Measurements from ENCODE around the gene KRT12. TPM values are rescaled to one million over a fixed set of nuclear protein-coding genes. Genes with fewer than 3 reads are reported as not detected.

The KRT12 gene
- not detected for total RNA-seq
- not detected for polyA plus RNA-seq
- 0 reads per million in 6 experiments for total RNA-seq

DNA sequence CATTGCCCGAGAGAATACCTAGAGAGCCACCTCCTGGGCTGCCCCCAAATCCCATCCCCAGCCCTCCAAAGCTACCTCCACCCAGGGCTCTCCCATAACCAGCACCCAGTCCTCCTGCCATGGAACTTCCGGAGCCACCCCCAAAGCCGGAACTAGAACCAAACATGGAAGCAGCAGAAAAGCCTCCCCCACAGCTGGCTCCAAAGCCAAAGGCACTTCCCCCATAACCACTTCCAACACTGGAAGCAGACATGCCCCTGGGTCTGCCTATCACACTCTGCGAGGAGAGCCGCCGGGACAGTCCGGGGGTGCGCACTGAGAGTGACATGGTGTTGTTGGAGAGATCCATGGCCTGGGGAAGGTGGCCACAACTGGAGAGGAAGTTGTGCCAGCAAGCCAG is at the start of gene KRT12:
Gene KRT12 (minus strand): TSS at position 386 of the 400 bp plus-strand sequence. CDS start 37 bp downstream, at position 349.
- no peaks in the 10 kb centered on the region for H3K4me1 Mint-ChIP-seq

DNA sequence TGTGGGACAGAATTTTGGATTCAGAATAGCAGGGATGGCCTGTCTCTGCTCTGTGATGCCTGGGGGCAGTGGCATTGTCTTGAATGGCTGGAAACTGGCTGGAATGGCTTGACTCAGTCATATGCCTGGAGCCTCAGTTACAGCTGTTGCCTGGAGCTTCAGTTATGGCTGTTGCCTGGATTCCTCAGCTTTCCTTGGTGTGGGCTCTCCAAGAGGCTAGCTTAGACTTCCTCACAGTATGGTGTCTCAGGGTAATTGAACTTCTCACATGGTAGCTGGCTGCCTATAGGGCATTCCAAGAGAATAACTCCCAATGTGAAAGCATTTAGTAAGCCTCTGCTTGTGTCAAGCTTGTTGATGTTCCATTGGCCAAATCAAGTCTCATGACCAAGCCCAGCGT is 49.3 kb upstream of the KRT12 start:
- no peak for ATAC-seq

More for the DNA sequence above, at the start of gene KRT12:
- ATAC-seq = no peak
- H3K4me3 Mint-ChIP-seq = no peak within 1 kb of the TSS
- H3K27ac Mint-ChIP-seq = no peak within 1 kb of the TSS
- no peaks in the 10 kb centered on the region for H3K9me3 Mint-ChIP-seq
- H3K36me3 Mint-ChIP-seq = no peaks in the 10 kb centered on the region
- peaks cover 7 to 37% (median 29%) of the 10 kb centered on the region in 5 donors for H3K27me3 Mint-ChIP-seq
- POLR2A ChIA-PET = no interaction called here
- no peak for DNase-seq

DNA sequence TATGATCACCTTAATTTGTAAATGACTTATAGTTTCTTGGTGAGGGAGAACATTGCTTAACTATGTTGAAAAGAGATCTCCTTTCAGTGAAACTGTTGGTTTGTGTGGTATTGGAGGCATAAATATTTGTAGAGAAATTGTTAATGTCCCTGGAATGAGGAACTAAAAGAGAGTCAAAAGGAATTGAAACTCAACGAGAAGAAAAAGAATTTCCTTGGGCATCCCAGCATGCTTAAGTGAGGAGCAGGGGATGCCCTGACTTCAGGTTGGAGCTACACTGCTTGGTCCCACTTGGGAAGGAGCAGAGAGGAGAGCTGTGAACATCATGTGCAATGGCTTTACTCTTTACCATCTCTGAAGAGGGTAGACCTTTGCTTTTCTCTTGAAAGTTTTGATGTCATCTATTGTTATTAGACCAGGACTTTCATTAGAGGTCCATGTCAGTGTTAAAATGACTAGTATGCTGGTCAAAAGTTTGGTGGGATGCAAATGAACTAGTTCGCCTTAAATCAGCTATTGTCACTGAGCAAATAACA is 48.8 kb upstream of the KRT12 start:
- peaks cover 0 to 2% (median 0%) of the 10 kb centered on the region in 4 donors for H3K4me1 Mint-ChIP-seq
- H3K27ac Mint-ChIP-seq = no peak overlapping the region
- H3K36me3 Mint-ChIP-seq = no peaks in the 10 kb centered on the region
- DNase-seq (no peak), ATAC-seq (no peak)
- POLR2A ChIA-PET = no interaction called here
- H3K9me3 Mint-ChIP-seq = no peaks in the 10 kb centered on the region
- H3K4me3 Mint-ChIP-seq = no peak overlapping the region
- peaks cover 0 to 13% (median 0%) of the 10 kb centered on the region in 5 donors for H3K27me3 Mint-ChIP-seq

More for the DNA sequence above, 49.3 kb upstream of the KRT12 start:
- Mint-ChIP-seq H3K4me3 (no peak overlapping the region), H3K9me3 (no peaks in the 10 kb centered on the region), H3K36me3 (no peaks in the 10 kb centered on the region), H3K27me3 (peaks cover 0 to 13% (median 0%) of the 10 kb centered on the region in 5 donors), H3K27ac (no peak overlapping the region), H3K4me1 (peaks cover 3 to 8% (median 5%) of the 10 kb centered on the region in 4 donors)
- POLR2A ChIA-PET = no interaction called here
- DNase-seq = no peak

DNA sequence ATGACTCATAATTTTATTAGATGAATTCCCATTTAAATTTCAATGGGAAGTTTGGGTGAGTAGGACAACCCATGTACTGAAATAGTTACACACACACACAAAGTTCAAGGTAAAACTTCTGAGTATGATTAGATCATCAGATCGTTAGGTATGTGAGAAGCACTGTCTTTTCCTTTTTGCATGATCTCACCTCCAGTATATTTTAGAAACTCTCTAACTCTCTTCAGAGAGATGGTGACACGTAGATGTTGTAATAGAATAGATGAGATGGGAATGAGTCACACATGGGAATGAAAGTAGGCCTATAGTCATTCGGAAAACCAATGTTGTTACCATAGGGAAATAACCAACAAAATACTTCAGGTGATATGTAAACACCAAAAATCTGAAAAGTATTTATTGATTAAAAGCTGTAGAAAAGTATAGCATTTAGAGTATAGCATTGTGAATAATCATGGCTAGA is 48.2 kb upstream of the KRT12 start:
- Mint-ChIP-seq H3K36me3 (no peaks in the 10 kb centered on the region), H3K4me3 (no peak overlapping the region), H3K27me3 (peaks cover 0 to 13% (median 0%) of the 10 kb centered on the region in 5 donors), H3K27ac (no peak overlapping the region), H3K9me3 (no peaks in the 10 kb centered on the region), H3K4me1 (peaks cover 0 to 2% (median 0%) of the 10 kb centered on the region in 4 donors)
- POLR2A ChIA-PET = no interaction called here
- DNase-seq (no peak), ATAC-seq (no peak)

DNA sequence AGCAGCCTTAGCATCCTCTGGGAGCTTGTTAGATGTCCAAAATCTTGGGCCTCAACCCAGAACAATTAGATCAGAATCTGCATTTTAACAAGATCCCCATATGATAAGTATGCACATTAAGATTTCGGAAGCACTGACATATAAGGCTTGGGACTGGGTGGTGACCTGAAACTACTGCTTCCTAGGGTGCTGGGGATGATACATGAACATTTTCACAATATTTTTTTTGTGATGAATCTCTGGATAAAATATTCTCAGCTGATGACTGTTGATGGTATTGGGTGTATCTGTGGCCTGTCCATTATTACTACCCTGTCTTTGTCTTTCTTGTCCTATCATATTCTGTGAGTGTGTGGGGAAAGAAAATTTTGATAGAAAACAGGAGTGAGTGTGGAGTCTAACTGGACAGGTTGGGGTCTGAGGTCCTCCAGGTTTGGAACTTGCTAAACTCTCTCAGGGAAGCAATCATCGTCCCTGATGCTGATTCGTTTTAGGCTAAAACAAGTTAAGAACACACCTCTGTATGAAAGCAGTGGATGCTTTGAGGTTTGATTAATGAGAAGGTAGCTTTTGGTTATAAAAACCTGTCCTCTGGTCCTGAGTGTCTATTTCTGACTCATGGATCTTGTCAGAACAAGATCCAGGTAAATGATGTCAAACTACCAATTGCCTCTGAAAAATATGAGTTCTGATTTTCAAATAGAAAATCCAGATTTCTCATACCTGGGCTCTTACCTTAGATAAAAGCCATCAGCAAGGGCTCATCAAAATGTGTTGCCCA is 47.2 kb upstream of the KRT12 start:
- H3K27me3 Mint-ChIP-seq = peaks cover under 1 to 14% (median under 1%) of the 10 kb centered on the region in 5 donors
- peaks cover 0 to 2% (median 0%) of the 10 kb centered on the region in 4 donors for H3K4me1 Mint-ChIP-seq
- ATAC-seq = no peak
- no peaks in the 10 kb centered on the region for H3K9me3 Mint-ChIP-seq
- no peak overlapping the region for H3K4me3 Mint-ChIP-seq
- no peak overlapping the region for H3K27ac Mint-ChIP-seq
- H3K36me3 Mint-ChIP-seq = no peaks in the 10 kb centered on the region
- DNase-seq = no peak
- POLR2A ChIA-PET = no interaction called here

DNA sequence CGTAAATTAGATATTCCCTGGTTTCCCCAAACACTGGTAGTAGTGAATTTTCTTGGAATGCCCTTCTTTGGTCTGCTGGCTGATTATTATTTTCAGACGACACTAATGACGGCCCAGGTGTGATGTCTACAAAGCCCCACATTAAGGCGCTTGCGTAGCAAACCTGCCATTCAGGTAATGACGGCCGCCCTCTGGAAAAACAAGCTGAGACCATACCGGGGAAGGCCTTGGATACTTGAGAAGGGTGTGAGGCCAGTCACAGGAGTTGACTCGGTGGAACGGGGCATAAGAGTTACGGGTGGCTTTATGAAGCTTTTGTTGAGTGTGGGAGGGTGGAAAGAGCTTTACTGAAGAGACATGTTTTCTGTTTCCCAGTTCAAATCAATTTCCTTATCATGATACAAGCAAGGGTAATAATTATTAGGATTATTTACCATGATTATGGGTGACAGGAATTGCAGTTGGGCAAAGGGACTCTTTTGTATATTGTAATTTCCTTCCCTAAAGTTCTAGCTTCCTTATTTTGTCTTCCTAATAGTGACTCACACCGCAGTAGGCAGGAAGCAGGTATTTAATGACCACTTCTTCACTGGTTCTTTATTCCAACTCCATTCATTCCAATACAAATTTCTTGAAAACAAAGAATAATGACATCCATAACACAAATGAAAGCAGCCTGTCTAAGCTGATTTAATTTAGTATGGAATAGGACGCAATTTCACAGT is 45.6 kb upstream of the KRT12 start:
- ATAC-seq = no peak
- H3K4me3 Mint-ChIP-seq = no peak overlapping the region
- DNase-seq = no peak
- H3K27me3 Mint-ChIP-seq = peaks cover 9 to 26% (median 14%) of the 10 kb centered on the region in 5 donors
- POLR2A ChIA-PET = interaction anchor here (1.1 kb wide), 1 partner anchor 293 kb away, joined by 5 read pairs; no protein-coding TSS in a partner anchor
- H3K9me3 Mint-ChIP-seq = no peaks in the 10 kb centered on the region
- no peak overlapping the region for H3K27ac Mint-ChIP-seq
- peaks cover 0 to 2% (median 0%) of the 10 kb centered on the region in 4 donors for H3K4me1 Mint-ChIP-seq
- H3K36me3 Mint-ChIP-seq = no peaks in the 10 kb centered on the region

DNA sequence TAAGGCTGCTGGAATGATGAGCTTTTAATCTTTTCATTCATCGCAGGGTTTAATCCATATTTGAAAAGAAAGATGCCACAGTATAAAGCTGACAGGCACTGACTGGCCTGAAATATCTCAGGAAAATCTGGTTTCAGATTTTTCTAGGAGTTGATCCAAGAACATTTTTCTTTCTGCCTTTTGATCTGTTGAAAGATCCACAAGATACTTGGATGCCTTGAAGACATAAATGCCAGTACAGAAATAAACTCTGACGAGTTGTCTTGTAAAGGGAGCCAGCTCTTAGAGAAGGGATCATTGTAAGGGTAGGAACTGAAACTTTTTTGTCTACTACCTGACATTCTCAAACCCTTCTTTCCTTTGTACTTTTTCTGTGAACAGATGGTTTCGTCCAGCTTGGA is 43.4 kb upstream of the KRT12 start:
- H3K4me3 Mint-ChIP-seq = no peak overlapping the region
- H3K9me3 Mint-ChIP-seq = no peaks in the 10 kb centered on the region
- H3K27me3 Mint-ChIP-seq = peaks cover 18 to 37% (median 31%) of the 10 kb centered on the region in 5 donors
- POLR2A ChIA-PET = interaction anchor here (1.5 kb wide), 1 partner anchor 738 kb away, joined by 3 read pairs; no protein-coding TSS in a partner anchor
- no peaks in the 10 kb centered on the region for H3K36me3 Mint-ChIP-seq
- ATAC-seq (no peak), DNase-seq (no peak)
- H3K27ac Mint-ChIP-seq = no peak overlapping the region
- H3K4me1 Mint-ChIP-seq = peaks cover 0 to 2% (median 0%) of the 10 kb centered on the region in 4 donors

DNA sequence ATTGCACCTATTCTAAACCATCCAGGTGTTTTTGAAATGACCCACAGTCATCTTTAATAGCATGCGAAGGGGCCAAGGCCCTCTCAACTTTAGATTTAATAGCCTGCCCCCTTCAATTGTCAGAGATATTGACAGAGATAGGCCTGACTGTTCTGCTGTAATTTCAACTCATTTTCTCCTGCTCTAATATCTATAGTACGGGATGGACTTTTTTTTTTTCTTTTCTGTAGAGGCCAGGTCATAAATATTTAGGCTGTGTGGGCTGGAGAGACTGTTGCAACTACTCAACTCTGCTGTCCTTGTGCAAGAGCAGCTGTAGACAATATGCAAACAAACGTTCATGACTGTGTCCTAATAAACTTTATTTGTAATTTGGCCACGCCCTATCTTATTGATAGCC is 42.7 kb upstream of the KRT12 start:
- Mint-ChIP-seq H3K27ac (no peak overlapping the region), H3K4me3 (no peak overlapping the region), H3K4me1 (no peaks in the 10 kb centered on the region), H3K27me3 (peaks cover 18 to 42% (median 33%) of the 10 kb centered on the region in 5 donors), H3K9me3 (no peaks in the 10 kb centered on the region), H3K36me3 (no peaks in the 10 kb centered on the region)
- no peak for DNase-seq
- POLR2A ChIA-PET = interaction anchor here (1.5 kb wide), 1 partner anchor 739 kb away, joined by 3 read pairs; no protein-coding TSS in a partner anchor
- no peak for ATAC-seq

DNA sequence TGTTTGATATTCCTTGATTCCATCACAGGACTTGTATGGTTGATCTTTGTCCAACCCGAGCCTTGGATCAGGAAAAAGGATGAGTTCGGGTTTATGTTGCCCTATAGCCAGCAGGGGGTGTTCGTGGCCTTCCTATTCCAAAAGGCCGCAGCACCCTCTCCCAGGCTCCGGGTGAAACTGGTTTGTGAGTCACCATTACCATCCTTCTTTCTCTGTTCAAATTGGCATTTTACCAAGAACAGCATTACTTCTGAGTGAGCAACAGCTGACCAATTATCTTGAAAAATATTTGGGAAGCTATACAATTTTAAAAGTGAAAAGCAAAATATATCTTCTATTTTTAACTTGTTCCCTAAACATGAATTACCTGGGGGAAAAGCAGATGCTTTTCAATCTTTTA is 42.3 kb upstream of the KRT12 start:
- Mint-ChIP-seq H3K4me3 (no peak overlapping the region), H3K27me3 (peaks cover 20 to 47% (median 37%) of the 10 kb centered on the region in 5 donors), H3K36me3 (no peaks in the 10 kb centered on the region), H3K27ac (no peak overlapping the region), H3K9me3 (no peaks in the 10 kb centered on the region), H3K4me1 (no peaks in the 10 kb centered on the region)
- peak; percentile 79 to 81 for ATAC-seq
- peak; percentile 43 to 82 (median 56) for DNase-seq
- POLR2A ChIA-PET = interaction anchor here (1.5 kb wide), 1 partner anchor 739 kb away, joined by 3 read pairs; no protein-coding TSS in a partner anchor

DNA sequence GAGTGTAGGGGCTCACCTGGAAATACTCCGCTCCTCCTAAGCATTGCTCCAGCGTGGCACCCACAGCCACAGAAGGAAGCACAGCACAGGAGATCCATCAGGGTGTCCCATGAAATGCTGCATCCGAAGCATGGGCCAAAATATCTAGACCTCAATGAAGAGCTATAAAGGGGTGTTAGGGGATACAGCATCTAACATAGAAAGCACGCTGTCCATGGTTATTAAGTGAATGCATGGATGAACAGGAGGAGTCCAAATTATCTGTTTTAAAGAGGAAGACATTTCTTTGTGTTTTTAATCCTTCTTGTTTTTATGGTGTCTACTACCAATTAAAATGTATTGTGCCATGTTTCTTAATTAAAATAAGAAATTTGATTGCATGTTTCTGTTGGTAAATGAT is 39.6 kb upstream of the KRT12 start:
- no peaks in the 10 kb centered on the region for H3K36me3 Mint-ChIP-seq
- no peaks in the 10 kb centered on the region for H3K9me3 Mint-ChIP-seq
- DNase-seq (no peak), ATAC-seq (no peak)
- H3K27me3 Mint-ChIP-seq = peaks cover 20 to 64% (median 30%) of the 10 kb centered on the region in 5 donors
- H3K4me1 Mint-ChIP-seq = no peaks in the 10 kb centered on the region
- H3K27ac Mint-ChIP-seq = no peak overlapping the region
- H3K4me3 Mint-ChIP-seq = no peak overlapping the region
- POLR2A ChIA-PET = no interaction called here

DNA sequence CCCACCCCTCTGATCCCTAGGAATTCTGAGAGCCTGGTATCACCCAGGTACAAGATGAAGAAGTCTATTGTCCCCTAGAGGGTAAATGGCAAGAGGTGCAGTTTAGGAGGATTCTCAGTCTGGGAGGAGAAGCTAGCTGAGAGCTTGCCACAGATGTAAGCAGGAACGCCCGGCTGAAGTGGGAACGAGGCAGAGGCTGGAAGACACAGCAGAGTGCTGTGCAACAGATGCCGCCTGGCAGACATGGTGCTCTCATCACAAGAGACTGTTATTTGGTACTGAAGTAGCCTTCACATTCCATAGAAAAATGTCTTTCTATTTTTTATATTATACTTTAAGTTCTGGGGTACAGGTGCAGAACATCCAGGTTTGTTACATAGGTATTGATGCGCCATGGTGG is 38.3 kb upstream of the KRT12 start:
- Mint-ChIP-seq H3K36me3 (no peaks in the 10 kb centered on the region), H3K27ac (no peak overlapping the region), H3K4me3 (no peak overlapping the region), H3K9me3 (no peaks in the 10 kb centered on the region), H3K4me1 (no peaks in the 10 kb centered on the region), H3K27me3 (peaks cover 20 to 75% (median 32%) of the 10 kb centered on the region in 5 donors)
- POLR2A ChIA-PET = no interaction called here
- no peak for ATAC-seq
- no peak for DNase-seq

DNA sequence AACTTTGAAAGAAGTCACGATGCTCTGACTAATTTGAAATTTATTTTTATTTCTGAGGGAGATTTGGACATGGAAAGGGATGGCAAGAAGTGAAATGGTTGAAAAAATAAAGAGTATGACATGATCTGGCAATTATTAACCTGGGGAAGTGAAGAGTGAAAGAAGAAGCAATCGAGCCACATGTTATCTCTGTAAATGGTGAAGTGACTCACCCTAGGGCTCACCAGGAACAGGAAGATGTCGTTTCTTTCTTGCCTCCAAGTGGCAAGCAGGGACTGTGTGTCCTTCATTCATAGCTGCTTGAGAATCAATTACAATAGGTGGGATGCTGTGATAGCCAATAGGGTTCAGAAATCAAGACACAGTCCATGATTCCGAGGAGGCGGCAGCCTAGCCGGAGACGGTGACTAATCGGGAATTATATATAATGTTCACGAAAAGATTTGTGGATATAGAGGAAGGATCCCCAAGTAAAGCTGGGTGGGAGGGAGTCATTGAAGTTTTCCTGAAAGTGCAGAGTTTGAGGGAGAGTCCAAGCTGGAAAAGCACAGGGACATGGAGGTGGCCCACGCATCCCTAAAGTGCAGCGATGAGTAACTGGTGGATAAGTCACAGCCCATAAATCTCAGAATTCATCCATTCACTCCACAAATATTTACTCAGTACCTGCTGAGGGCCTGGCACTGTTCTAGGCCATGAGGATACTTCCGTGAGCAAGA is 36.3 kb upstream of the KRT12 start:
- Mint-ChIP-seq H3K4me1 (no peaks in the 10 kb centered on the region), H3K36me3 (no peaks in the 10 kb centered on the region), H3K27me3 (peaks cover 19 to 75% (median 33%) of the 10 kb centered on the region in 5 donors), H3K27ac (peak overlapping the region in 1 of 10 donors; percentile 3), H3K4me3 (no peak overlapping the region), H3K9me3 (no peaks in the 10 kb centered on the region)
- DNase-seq = no peak
- POLR2A ChIA-PET = no interaction called here
- ATAC-seq = no peak
